Measurements from ENCODE around the gene C9orf50.
A peak's percentile ranks its signal among the peaks of the same experiment; 100 is the strongest.

C9orf50 gene

GRCh38 chr9:129587487-129588262 is 33.2 kb downstream of the C9orf50 start:
- no peak for TF ChIP-seq CTCF (IDR thresholded peaks at IDR 0.05; ENCODE audit: low read depth, low read length)
- no peak for DNase-seq (ENCODE audit: low read depth in 2 of 2)
- no peak overlapping the region for H3K4me3 ChIP-seq (replicated peaks in 1 of 2; ENCODE audit: low read depth in 2 of 2, low read length in 2 of 2)

- DNase-seq (ENCODE audit: low read depth in 2 of 2), result peak in 1 of 2 donors; percentile 72
- TF ChIP-seq CTCF (IDR thresholded peaks at IDR 0.05; ENCODE audit: low read depth, low read length), result no peak
- H3K4me3 ChIP-seq (replicated peaks in 1 of 2; ENCODE audit: low read depth in 2 of 2, low read length in 2 of 2), result no peak overlapping the region
Observed at GRCh38 chr9:129586685-129587084, 34.2 kb downstream of the C9orf50 start.

GRCh38 chr9:129586245-129586644 is 34.7 kb downstream of the C9orf50 start:
- TF ChIP-seq CTCF (IDR thresholded peaks at IDR 0.05; ENCODE audit: low read depth, low read length), result no peak
- no peak overlapping the region for H3K4me3 ChIP-seq (replicated peaks in 1 of 2; ENCODE audit: low read depth in 2 of 2, low read length in 2 of 2)
- DNase-seq (ENCODE audit: low read depth in 2 of 2), result no peak

- no peak for TF ChIP-seq CTCF (IDR thresholded peaks at IDR 0.05; ENCODE audit: low read depth, low read length)
Observed at GRCh38 chr9:129585352-129585751, 35.5 kb downstream of the C9orf50 start.

GRCh38 chr9:129584136-129584535 is 36.8 kb downstream of the C9orf50 start:
- no peak for TF ChIP-seq CTCF (IDR thresholded peaks at IDR 0.05; ENCODE audit: low read depth, low read length)
- no peak overlapping the region for H3K4me3 ChIP-seq (replicated peaks in 1 of 2; ENCODE audit: low read depth in 2 of 2, low read length in 2 of 2)
- peak; percentile 91 to 93 for DNase-seq (ENCODE audit: low read depth in 2 of 2)

More at GRCh38 chr9:129585352-129585751, 35.5 kb downstream of the C9orf50 start:
- no peak for DNase-seq (ENCODE audit: low read depth in 2 of 2)
- no peak overlapping the region for H3K4me3 ChIP-seq (replicated peaks in 1 of 2; ENCODE audit: low read depth in 2 of 2, low read length in 2 of 2)

GRCh38 chr9:129583308-129584038 is 37.4 kb downstream of the C9orf50 start:
- peak; percentile 38 to 70 for DNase-seq (ENCODE audit: low read depth in 2 of 2)
- TF ChIP-seq CTCF (IDR thresholded peaks at IDR 0.05; ENCODE audit: low read depth, low read length), result no peak
- H3K4me3 ChIP-seq (replicated peaks in 1 of 2; ENCODE audit: low read depth in 2 of 2, low read length in 2 of 2), result no peak overlapping the region

All from cardiac fibroblast (primary cell).